ENCODE data around the gene CACNB2. TPM values are rescaled to one million over a fixed set of nuclear protein-coding genes. Genes with fewer than 3 reads are reported as not detected.

The CACNB2 gene
- total RNA-seq, 1 donor: 2.1 TPM

Other genes with a start within 250 kb of the CACNB2 start
- not detected in 2 replicates for gene SLC39A12, start 188.5 kb upstream of the CACNB2 start, total RNA-seq (ENCODE audit: low replicate concordance)

Data from fibroblast of the aortic adventitia (primary cell).